ENCODE measurements around the gene GPN2. TPM values are rescaled to one million over a fixed set of nuclear protein-coding genes. Genes with fewer than 3 reads are reported as not detected.
"Not testable (repeated sequence)": the region's sequence is repeated elsewhere in the genome, so short reads cannot be mapped to it uniquely, and the experiment has no call there.

The GPN2 gene
- total RNA-seq, 1 experiment from 2014 or later, result 61.9 TPM

DNA sequence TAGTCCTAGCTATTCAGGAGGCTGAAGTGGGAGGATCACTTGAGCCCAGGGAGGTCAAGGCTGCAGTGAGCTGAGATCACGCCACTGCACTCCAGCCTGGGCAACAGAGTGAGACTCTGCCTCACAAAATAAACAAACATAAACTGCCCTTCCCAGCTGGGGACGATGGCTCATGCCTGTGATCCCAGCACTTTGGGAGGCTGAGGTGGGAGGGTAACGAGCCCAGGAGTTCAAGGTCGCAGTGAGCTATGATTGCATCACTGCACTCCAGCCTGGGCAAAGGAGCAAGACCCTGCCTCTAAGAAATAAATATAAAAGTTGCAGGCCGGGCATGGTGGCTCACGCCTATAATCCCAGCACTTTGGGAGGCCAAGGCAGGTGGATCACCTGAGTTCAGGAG lies 8.5 kb downstream of the GPN2 start:
- peaks cover 31% of the 10 kb centered on the region for H3K36me3 ChIP-seq (replicated peaks; ENCODE audit: control insufficient read depth, insufficient read depth, low read length)
- not testable (repeated sequence) for H3K4me3 ChIP-seq (ENCODE audit: insufficient read depth, low read depth, low read length); DNase-seq; H3K27me3 ChIP-seq (ENCODE audit: control insufficient read depth, insufficient read depth, low read length)

DNA sequence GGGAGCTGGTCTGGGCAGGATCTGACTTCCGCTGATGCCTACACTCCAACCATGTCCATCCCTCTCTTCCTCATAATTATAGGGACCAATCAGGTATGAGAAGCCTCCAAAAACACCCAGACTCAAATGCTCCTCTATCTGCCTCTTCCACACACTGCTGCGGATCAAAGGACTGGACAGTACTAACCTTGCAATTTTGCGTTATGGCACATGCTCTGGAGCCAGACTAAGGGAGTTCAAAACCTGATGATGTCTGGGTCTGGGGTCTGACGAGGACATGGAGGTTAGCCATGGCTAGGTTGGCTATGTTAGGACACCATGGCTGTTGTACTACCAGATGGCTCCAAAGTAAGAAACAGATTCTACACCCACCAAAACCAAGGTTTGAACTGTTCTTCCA lies 10.3 kb downstream of the GPN2 start:
- no peak for DNase-seq
- peaks cover 19% of the 10 kb centered on the region for H3K36me3 ChIP-seq (replicated peaks; ENCODE audit: control insufficient read depth, insufficient read depth, low read length)
- H3K27me3 ChIP-seq (ENCODE audit: control insufficient read depth, insufficient read depth, low read length), result no peaks in the 10 kb centered on the region
- no peak overlapping the region for H3K4me3 ChIP-seq (ENCODE audit: insufficient read depth, low read depth, low read length)

DNA sequence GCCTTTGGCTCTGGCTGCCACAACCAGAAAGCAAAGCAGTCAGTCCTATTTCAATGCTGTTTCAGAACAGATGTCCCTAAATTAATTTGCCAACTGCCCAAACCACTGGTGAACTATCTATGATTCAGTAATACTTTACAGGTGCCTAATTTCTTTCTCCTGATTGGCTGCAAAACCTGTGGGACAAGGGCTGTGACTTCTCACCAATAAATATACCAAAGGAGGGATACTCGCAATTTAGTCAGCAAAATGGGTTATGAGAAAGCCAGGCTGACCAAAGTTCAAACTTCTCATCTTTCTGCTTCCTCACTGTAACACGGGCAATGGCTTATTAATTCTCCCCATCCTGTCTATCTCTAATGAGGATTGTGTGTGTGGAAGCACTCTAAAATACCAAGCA lies 12.8 kb downstream of the GPN2 start:
- no peaks in the 10 kb centered on the region for H3K27me3 ChIP-seq (ENCODE audit: control insufficient read depth, insufficient read depth, low read length)
- H3K36me3 ChIP-seq (replicated peaks; ENCODE audit: control insufficient read depth, insufficient read depth, low read length), result peaks cover 5% of the 10 kb centered on the region
- no peak for DNase-seq
- H3K4me3 ChIP-seq (ENCODE audit: insufficient read depth, low read depth, low read length), result no peak overlapping the region

DNA sequence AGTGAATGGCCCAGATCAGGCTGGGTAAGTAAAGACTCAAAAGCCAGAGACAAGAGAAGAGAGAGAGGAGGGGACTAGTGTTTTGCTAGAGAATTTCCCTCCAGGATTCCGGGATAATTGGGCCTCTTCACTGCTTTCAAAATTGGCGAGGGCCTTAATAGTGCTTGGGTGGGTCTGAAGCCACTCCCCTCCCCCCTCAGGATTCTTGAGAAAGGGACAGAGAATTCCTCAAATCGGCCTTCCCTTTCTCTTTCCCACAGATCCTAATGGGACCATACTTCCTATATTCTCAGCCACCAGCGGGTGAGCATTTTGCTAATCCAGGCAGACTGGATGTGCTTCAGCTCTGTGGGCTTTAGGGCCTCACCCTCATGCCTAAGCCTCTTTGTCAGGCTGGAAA lies 15.2 kb downstream of the GPN2 start:
- Histone ChIP-seq H3K27me3 (ENCODE audit: control insufficient read depth, insufficient read depth, low read length) (no peaks in the 10 kb centered on the region), H3K36me3 (replicated peaks; ENCODE audit: control insufficient read depth, insufficient read depth, low read length) (peaks cover 5% of the 10 kb centered on the region), H3K4me3 (ENCODE audit: insufficient read depth, low read depth, low read length) (no peak overlapping the region)
- no peak for DNase-seq

DNA sequence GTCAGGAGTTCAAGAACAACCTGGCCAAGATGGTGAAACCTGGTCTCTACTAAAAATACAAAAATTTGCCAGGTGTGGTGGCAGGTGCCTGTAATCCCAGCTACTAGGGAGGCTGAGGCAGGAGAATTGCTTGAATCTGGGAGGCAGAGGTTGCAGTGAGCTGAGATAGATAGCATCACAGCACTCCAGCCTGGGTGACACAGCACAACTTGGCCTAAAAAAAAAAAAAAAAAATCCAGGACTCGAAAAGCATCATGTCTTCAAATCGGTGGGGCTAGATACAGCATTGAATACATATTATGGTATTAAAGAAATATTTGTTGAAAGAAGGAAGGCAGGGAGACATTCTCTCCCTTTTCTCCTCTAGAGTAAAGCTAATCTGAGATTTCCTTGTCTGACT lies 17.0 kb downstream of the GPN2 start:
- H3K4me3 ChIP-seq (ENCODE audit: insufficient read depth, low read depth, low read length); H3K27me3 ChIP-seq (ENCODE audit: control insufficient read depth, insufficient read depth, low read length); DNase-seq; H3K36me3 ChIP-seq (replicated peaks; ENCODE audit: control insufficient read depth, insufficient read depth, low read length): not testable (repeated sequence)

DNA sequence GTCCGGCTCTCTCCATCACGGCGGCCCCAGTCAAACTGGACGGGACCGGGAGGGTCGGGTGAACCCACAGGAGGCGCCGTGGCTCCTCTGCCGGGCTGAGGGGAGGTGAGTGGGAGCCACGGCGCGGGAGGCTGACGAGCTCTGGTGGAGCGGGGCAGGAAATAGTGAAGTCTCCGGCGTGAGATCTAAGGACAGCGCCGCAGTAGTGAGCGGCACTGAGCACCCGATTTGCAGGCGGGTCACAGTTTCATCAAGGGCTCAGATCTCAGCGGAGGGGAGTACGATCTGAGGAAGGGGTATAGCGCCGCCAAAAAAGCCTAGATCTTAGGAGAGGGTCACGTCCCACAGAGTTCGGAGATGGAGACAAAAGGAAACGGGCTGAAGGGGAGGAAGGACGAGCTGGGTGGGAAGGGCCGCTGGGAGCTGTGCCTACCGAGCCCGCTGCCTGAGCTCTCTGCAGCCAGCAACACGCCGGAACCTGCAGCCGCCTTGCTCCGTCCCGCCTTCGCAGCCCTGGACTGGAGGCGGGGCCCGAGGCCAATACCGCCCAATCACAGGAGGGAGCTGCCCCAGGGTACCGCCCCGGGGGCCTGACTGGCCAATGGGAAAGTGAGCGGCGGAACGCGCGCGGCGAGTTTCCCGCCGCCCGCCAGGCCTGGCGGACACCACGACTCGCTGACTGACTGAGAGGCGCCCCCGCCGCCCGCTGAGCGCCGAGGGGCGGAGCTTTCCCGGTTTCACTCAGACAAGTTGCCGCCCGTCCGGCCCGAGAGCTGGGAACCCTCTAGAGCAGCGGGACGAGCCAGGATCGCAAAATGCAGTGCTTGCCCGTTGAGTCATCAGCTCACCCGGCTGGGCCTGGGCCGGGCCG lies 25.2 kb downstream of the GPN2 start:
- Histone ChIP-seq H3K4me3 (ENCODE audit: insufficient read depth, low read depth, low read length) (peak overlapping the region; percentile 74), H3K27me3 (ENCODE audit: control insufficient read depth, insufficient read depth, low read length) (peaks cover 9% of the 10 kb centered on the region), H3K36me3 (replicated peaks; ENCODE audit: control insufficient read depth, insufficient read depth, low read length) (no peaks in the 10 kb centered on the region)
- DNase-seq, result peak; percentile 99

DNA sequence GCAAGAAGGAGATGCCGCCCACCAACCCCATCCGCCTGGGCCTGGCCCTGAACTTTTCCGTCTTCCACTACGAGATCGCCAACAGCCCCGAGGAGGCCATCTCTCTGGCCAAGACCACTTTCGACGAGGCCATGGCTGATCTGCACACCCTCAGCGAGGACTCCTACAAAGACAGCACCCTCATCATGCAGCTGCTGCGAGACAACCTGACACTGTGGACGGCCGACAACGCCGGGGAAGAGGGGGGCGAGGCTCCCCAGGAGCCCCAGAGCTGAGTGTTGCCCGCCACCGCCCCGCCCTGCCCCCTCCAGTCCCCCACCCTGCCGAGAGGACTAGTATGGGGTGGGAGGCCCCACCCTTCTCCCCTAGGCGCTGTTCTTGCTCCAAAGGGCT lies 26.4 kb downstream of the GPN2 start:
- Histone ChIP-seq H3K4me3 (ENCODE audit: insufficient read depth, low read depth, low read length) (peak overlapping the region; percentile 74; the same call in 1 of the 2 replicates), H3K36me3 (replicated peaks; ENCODE audit: control insufficient read depth, insufficient read depth, low read length) (no peaks in the 10 kb centered on the region), H3K27me3 (ENCODE audit: control insufficient read depth, insufficient read depth, low read length) (peaks cover 9% of the 10 kb centered on the region)
- DNase-seq, result no peak

DNA sequence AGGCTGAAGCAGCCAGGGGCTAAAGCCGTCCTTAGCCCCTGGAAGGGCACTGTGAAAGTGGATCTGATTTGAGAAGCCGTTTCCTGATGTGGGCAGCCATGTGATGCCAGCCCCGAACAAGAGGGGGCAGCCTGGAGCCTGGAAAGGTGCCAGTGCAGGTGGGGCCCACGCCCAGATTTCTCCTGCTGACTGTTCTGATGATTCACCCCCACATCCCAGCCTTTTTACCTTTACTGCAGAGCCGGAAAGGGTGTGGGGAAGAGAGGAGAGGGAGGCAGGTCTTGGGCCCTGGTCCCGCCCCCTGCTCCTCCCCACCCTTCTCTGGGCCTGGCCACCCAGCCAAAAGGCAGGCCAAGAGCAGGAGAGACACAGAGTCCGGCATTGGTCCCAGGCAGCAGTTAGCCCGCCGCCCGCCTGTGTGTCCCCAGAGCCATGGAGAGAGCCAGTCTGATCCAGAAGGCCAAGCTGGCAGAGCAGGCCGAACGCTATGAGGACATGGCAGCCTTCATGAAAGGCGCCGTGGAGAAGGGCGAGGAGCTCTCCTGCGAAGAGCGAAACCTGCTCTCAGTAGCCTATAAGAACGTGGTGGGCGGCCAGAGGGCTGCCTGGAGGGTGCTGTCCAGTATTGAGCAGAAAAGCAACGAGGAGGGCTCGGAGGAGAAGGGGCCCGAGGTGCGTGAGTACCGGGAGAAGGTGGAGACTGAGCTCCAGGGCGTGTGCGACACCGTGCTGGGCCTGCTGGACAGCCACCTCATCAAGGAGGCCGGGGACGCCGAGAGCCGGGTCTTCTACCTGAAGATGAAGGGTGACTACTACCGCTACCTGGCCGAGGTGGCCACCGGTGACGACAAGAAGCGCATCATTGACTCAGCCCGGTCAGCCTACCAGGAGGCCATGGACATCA lies 27.1 kb downstream of the GPN2 start, which contains the start of gene SFN:
Gene SFN, plus strand, starts transcription at position 369 of the 904 bp plus-strand sequence. Its CDS starts 64 bp downstream, at position 433.
- Histone ChIP-seq H3K4me3 (ENCODE audit: insufficient read depth, low read depth, low read length) (peak within 1 kb of the TSS; percentile 74), H3K27me3 (ENCODE audit: control insufficient read depth, insufficient read depth, low read length) (peaks cover 9% of the 10 kb centered on the region), H3K36me3 (replicated peaks; ENCODE audit: control insufficient read depth, insufficient read depth, low read length) (no peaks in the 10 kb centered on the region)
- peak; percentile 90 for DNase-seq

DNA sequence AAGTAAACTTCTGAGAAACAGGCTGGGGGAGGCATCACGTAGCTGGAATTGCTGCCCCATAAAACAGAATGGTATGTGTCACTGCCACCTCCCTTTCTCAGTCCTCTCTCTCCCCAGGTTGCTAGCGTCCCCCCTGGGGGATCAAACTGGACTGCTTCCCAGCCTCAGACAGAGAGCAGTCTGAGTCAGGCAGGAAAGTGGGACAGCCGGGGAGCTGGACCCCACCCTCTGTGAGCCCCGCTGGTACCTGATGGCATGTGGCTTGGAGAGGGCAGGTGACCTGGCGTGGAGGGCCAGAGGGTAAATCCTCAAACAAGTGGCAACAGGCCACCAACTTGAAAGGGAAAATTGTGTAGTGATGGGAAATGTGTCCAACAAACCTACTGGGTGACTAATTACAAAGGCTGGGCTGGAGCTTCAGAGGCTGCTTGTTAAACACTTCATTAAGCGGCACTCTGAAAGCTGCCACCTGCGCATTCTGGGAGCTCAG lies 28.1 kb downstream of the GPN2 start:
- Histone ChIP-seq H3K36me3 (replicated peaks; ENCODE audit: control insufficient read depth, insufficient read depth, low read length) (no peaks in the 10 kb centered on the region), H3K27me3 (ENCODE audit: control insufficient read depth, insufficient read depth, low read length) (peaks cover 9% of the 10 kb centered on the region), H3K4me3 (ENCODE audit: insufficient read depth, low read depth, low read length) (no peak overlapping the region)
- DNase-seq, result no peak

DNA sequence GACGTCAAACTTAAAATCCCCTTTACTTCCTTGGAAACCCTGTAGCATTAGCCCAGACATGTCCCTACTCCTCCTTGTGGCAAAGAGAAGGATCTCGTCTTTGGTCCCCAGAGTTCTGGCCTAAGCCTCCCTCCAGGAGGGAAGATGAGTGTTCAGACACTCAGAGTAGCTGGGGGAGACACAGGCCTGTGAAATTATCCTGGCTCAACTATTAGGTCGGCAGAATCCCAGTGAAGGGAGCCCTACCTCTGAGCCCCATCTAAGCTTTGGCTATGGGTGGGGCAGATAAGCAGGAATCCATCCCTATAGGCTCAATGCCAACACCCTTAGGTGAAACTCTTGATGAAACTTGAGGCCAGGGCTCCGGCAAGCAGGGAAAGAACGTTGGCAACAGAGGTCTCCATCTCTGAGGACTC lies 28.8 kb downstream of the GPN2 start:
- Histone ChIP-seq H3K36me3 (replicated peaks; ENCODE audit: control insufficient read depth, insufficient read depth, low read length) (no peaks in the 10 kb centered on the region), H3K4me3 (ENCODE audit: insufficient read depth, low read depth, low read length) (no peak overlapping the region), H3K27me3 (ENCODE audit: control insufficient read depth, insufficient read depth, low read length) (peaks cover 9% of the 10 kb centered on the region)
- peak; percentile 69 for DNase-seq

DNA sequence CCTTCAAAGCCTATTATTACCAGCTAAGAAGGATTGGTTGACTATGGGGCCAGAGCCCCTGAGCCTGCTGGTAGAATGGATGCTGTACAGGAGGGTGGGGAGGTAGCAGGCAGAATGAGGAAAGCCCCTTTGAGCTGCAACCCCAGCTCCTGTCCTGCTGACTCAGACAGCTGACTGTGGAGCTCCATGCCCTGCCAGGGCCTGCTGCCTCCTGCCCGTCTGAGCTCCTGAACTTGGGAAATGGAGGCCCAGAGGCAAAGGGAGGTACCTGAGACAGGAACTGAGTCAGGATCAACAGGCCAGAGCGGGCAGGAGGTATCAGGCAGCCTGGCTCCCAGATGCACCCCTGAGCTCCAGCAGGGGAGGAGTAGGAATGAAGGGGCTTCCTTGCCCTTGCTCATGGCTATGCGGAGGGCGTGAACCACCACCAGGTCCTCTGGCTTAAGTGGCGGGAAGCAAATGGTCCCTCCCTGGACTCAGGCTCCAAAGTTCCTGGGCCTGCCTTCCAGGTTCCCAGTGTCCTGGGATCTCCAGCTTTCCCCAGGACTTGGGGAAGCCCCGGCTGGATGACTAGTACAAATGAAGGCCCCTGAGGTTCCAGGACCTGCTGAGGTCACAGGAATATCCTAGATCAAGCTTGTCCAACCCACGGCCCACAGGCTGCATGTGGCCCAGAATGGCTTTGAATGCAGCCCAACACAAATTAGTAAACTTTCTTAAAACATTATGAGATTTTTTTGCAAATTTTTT lies 31.0 kb downstream of the GPN2 start:
- Histone ChIP-seq H3K27me3 (ENCODE audit: control insufficient read depth, insufficient read depth, low read length) (peaks cover 6% of the 10 kb centered on the region), H3K4me3 (ENCODE audit: insufficient read depth, low read depth, low read length) (no peak overlapping the region), H3K36me3 (replicated peaks; ENCODE audit: control insufficient read depth, insufficient read depth, low read length) (peaks cover 1% of the 10 kb centered on the region)
- no peak for DNase-seq

DNA sequence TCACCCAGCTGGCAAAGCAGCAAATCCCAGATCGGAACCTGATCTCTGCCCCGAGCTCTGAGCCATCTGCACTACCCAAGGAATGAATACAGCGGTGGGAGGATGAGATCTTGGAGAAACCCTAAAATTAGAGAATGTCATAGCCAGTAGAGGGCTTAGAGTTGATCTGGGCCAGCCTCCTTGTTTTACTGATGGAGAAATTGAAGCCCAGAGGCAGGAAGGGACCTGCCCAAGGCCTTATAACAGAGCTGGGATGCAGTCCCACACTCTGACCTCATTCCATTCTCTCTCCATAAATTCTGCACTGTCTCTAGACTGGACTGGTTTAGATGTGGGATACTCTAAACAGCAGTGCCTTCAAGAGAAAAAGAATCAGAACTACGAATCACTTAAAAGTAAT lies 31.9 kb downstream of the GPN2 start:
- no peak overlapping the region for H3K4me3 ChIP-seq (ENCODE audit: insufficient read depth, low read depth, low read length)
- no peaks in the 10 kb centered on the region; the same call in 1 of the 2 replicates for H3K27me3 ChIP-seq (ENCODE audit: control insufficient read depth, insufficient read depth, low read length)
- H3K36me3 ChIP-seq (replicated peaks; ENCODE audit: control insufficient read depth, insufficient read depth, low read length), result peaks cover 8% of the 10 kb centered on the region
- peak; percentile 30 for DNase-seq

DNA sequence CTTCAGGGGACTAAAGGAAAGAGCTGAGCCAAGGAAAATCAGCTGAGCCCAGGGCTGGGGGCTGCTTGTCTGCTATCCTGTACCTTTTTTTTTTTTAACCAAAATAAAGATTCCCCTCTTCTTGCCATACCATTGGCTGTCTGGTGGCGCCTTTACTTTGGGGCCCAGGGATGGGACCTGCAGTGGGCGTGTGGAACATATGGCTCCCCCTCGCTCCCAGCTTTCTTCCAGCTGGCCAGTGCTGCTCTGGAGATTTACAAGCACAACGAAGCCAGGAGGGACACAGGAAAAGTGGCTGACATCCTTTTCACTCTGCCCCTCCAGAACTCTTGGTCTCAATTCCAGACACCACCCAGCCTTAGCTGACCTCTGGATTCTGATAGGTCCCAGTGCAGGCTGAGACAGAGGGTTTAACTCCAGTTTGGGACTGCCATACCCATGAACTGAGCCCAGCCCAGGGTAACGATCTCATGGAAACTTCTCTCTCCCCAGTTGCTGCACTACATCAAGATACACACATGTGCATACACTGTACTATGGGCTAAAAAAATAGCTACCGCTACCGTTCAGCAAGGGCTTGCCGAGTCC lies 32.5 kb downstream of the GPN2 start:
- H3K4me3 ChIP-seq (ENCODE audit: insufficient read depth, low read depth, low read length), result no peak overlapping the region
- H3K27me3 ChIP-seq (ENCODE audit: control insufficient read depth, insufficient read depth, low read length), result no peaks in the 10 kb centered on the region
- DNase-seq, result no peak
- peaks cover 8% of the 10 kb centered on the region for H3K36me3 ChIP-seq (replicated peaks; ENCODE audit: control insufficient read depth, insufficient read depth, low read length)
